SK-N-SH (cell line): ENCODE data around the gene GOLGA6C.

Experiments used
- EP300 ChIP-seq, 2 experiments: IDR thresholded peaks; 2 replicates each; pipeline versions ENCODE4 v1.4.0 to v1.6.1; 2012; ENCODE audit warnings: borderline replicate concordance in 1 of 2, low read depth in 1 of 2, low read length in 1 of 2
- GABPA ChIP-seq: IDR thresholded peaks from 2 replicates; pipeline ENCODE4 v1.4.0; 2012; ENCODE audit warnings: low read depth, mild to moderate bottlenecking

DNA sequence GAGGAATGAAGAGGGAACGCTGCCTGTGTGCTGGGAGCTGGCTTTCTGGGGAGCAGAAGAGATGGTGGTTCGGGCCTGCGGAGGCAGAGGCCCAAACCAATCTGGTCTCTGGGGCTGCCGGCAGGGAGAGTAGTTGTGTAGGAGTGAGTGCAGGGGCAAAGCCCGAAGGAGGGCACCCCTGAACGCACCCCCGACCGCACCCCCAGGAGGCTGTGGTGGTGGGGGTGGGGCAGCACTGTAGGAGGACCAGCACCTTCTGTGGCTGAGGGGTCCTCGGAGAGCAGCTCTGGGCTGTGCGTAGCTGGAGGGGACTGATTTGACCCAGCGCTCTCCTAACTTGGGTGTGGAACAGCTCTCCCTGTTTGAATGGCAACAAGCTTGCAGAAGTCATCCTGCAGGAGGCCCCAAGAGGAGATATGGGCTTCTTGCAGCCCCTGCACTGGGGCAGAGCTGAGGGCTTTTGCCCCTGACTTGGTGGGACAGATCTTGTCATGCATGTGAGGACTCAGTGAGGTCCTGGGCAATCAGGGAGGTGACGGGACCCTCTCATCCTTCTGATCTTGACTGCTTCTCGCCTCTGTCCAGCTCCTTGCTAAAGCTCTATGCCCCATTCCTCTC is 30.4 kb upstream of the GOLGA6C start:
- TF ChIP-seq EP300 (IDR thresholded peaks at IDR 0.05; ENCODE audit: borderline replicate concordance in 1 of 2, low read depth in 1 of 2, low read length in 1 of 2) = no peak
- TF ChIP-seq GABPA = no peak
